Measurements from ENCODE around the gene MEX3A.
"Not testable (repeated sequence)": the region's sequence is repeated elsewhere in the genome, so short reads cannot be mapped to it uniquely, and the experiment has no call there.

The MEX3A gene

DNA sequence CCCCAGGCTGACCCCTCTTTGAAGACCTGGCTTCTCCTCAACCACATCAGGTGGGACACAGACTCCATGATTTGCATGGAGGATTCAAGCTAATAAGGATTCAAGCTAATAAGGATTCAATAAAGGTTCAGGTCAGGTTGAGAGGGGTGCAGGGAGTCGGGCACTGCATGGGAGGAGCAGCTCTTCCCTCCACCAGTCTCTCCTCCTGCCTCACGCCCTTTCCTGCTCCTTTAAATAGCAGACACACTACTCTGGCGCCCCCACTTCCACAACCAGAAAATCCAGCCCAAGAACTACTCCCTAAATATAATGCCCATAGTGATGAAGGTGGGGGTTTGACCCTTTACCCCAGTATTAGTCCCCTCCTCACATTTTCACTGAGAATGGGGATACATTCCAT lies 7.1 kb downstream of the MEX3A start:
- peak; percentile 15 for DNase-seq (ENCODE audit: low read depth)
- TF ChIP-seq, protein P1, sequence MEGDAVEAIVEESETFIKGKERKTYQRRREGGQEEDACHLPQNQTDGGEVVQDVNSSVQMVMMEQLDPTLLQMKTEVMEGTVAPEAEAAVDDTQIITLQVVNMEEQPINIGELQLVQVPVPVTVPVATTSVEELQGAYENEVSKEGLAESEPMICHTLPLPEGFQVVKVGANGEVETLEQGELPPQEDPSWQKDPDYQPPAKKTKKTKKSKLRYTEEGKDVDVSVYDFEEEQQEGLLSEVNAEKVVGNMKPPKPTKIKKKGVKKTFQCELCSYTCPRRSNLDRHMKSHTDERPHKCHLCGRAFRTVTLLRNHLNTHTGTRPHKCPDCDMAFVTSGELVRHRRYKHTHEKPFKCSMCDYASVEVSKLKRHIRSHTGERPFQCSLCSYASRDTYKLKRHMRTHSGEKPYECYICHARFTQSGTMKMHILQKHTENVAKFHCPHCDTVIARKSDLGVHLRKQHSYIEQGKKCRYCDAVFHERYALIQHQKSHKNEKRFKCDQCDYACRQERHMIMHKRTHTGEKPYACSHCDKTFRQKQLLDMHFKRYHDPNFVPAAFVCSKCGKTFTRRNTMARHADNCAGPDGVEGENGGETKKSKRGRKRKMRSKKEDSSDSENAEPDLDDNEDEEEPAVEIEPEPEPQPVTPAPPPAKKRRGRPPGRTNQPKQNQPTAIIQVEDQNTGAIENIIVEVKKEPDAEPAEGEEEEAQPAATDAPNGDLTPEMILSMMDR (conservative IDR thresholded peaks at IDR 0.05; ENCODE audit: low read depth, low read length), result no peak
- no peak overlapping the region for H3K4me3 ChIP-seq (ENCODE audit: low read depth, low read length)

DNA sequence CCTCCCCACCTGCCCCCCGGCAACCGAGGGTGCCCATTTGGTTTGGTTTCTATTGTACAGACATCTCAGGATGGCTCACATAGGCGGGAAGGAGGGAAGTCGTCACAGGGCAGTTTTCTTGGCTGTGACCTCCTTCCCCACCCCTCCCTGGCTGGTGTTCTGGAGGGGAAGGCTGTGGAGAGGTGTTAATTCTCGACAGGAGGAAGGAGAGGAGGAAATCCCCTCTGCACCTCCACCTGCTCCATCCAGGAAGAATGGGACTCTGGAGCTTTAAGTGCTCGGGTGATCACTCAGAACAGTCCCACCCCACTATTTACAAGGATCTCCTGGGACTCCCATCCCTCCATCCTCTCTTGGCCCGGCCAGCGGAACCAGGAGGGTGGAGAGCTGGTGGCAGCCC lies 7.6 kb downstream of the MEX3A start:
- H3K4me3 ChIP-seq (ENCODE audit: low read depth, low read length), result no peak overlapping the region
- no peak for DNase-seq (ENCODE audit: low read depth)
- TF ChIP-seq, protein P1 (conservative IDR thresholded peaks at IDR 0.05; ENCODE audit: low read depth, low read length), result no peak

DNA sequence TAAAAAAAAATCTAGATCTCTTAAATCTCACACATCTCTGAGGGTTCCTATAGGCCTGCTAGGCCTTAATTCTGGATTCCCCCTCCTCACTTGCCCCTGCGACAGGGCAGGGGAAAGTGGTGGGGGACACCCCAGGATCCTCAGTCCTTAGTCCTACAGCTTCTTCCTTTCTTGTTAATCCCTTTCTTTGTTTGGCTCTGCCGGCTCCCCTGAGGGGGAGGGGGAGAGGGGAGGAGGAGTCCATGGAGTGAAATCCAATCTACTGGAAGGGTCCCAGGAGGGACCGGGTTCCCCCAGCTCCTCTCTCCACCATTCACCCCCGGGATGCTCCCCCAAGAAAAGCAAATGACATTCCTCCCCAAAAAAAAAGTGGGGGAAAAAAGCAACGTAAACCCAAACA lies 8.5 kb downstream of the MEX3A start:
- TF ChIP-seq, protein P1 (conservative IDR thresholded peaks at IDR 0.05; ENCODE audit: low read depth, low read length), result no peak
- H3K4me3 ChIP-seq (ENCODE audit: low read depth, low read length), result no peak overlapping the region
- no peak for DNase-seq (ENCODE audit: low read depth)

DNA sequence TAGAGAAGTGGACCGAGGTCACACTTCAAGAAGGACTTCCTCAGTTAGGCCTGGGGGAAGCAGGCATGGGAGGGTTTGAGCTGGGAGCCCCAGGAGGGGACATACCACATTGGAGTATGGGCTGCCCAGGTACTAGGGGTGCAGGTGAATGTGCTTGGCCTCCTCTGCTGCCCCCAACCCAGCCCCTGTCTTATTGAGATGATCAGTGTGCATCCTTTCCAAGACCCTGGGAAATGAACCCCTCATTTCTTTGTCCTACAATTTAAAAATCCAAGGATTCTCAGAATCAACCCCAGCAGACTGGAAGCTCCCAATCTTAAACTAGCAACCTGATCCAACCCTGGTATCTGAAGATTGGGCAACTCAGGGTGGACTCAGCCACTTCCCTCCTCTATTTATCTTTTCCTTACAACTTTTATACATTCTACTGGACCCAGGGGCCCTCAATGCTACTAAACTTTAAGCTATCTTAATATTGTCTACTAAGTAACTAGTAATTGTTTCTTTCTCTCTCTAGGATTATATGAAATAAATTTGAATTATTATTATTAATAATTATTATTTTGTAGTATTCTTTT lies 9.1 kb downstream of the MEX3A start:
- TF ChIP-seq, protein P1 (conservative IDR thresholded peaks at IDR 0.05; ENCODE audit: low read depth, low read length), result no peak
- no peak overlapping the region for H3K4me3 ChIP-seq (ENCODE audit: low read depth, low read length)
- DNase-seq (ENCODE audit: low read depth), result no peak

DNA sequence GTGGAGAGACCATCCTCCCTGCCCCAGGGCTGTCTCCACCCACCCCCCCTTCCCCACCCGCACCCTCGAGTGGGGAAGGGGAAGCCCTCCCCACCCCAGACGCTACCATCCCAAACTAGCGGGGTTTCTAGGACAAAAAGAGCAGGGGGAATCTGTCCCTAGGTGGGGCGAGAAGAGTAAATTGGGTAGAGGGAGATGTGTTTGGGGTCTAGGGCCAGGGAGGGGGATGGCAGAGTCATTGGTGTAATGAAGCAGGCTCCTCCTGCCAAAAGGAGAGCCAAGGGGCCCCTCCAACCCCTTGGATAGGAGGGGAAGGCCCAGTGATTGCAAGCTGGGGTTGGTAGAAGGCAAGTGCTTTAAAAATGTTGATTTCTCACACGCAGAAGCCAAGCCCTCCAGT lies 10.0 kb downstream of the MEX3A start:
- H3K4me3 ChIP-seq (ENCODE audit: low read depth, low read length), result no peak overlapping the region
- no peak for DNase-seq (ENCODE audit: low read depth)
- TF ChIP-seq, protein P1 (conservative IDR thresholded peaks at IDR 0.05; ENCODE audit: low read depth, low read length), result no peak

DNA sequence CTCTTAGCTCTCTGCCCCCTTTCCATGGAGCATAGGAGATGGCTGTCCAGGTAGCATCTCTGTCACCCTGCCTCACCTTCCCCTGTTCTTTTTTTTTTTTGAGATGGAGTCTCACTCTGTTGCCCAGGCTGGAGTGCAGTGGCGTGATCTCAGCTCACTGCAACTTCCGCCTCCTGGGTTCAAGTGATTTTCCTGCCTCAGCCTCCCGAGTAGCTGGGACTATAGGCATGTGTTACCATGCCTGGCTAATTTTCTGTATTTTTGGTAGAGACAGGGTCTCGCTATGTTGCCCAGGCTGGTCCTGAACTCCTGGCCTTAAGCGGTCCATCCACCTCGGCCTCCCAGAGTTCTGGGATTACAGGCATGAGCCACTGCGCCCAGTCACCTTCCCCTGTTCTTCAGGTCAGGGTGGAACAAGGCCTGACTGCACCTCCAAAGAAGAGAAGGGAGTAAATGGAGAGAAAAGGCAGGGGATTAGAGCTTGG lies 10.9 kb downstream of the MEX3A start:
- not testable (repeated sequence) for DNase-seq (ENCODE audit: low read depth); H3K4me3 ChIP-seq (ENCODE audit: low read depth, low read length)

DNA sequence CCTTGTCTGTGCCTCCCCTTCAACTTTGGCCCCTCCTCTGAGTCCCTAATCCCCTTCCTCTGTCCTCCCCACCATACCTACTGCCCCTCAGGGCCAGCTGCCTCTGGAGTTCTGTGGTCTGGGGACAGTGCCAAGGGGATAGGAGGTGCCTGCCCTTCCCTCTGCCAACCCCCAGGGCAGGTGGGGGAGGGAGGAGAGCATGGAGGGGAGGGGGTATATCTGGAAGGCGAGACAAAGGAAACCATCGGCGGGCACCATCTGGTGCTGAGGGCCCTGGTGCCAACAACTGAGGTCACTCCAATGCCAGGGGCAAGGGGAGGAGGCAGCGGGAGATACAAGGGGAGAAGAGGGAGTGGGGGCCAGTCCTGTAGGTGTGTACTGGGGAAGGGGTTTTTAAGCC lies 11.7 kb downstream of the MEX3A start:
- no peak for DNase-seq (ENCODE audit: low read depth)
- TF ChIP-seq, protein P1 (conservative IDR thresholded peaks at IDR 0.05; ENCODE audit: low read depth, low read length), result no peak
- no peak overlapping the region for H3K4me3 ChIP-seq (ENCODE audit: low read depth, low read length)

Data from choroid plexus epithelial cell (primary cell).